K562 (cell line): ENCODE measurements around the gene BRICD5. TPM values are rescaled to one million over a fixed set of nuclear protein-coding genes. Genes with fewer than 3 reads are reported as not detected.

Experiments
- CHD4 ChIP-seq: fragments of 200-600 bp; sonication (generic); IDR thresholded peaks from 3 replicates; pipeline ENCODE4 v1.6.1; 2012; ENCODE audit warnings: low read depth, mild to moderate bottlenecking, mixed read lengths, low read length, inconsistent platforms; ENCODE audit not compliant: insufficient read depth, insufficient replicate concordance, poor library complexity, severe bottlenecking
- CTCF ChIP-seq, 3 experiments: IDR thresholded peaks in 2 of 3; conservative IDR thresholded peaks in 1 of 3; 2 replicates each; pipeline ENCODE4 v1.5.1; 2011 to 2012; ENCODE audit warnings: low read length in 3 of 3, mild to moderate bottlenecking in 3 of 3, control low read depth in 2 of 3, improper control_type of control experiment in 1 of 3, inconsistent platforms in 1 of 3, low read depth in 1 of 3, mixed read lengths in 1 of 3, moderate library complexity in 1 of 3; ENCODE audit not compliant: insufficient read depth in 2 of 3
- DNMT1 ChIP-seq: fragments of 450-650 bp; IDR thresholded peaks from 2 replicates; pipeline ENCODE4 v1.6.1; 2016; ENCODE audit warnings: antibody characterized with exemption, mild to moderate bottlenecking
- E2F8 ChIP-seq: fragments of 450-650 bp; IDR thresholded peaks from 2 replicates; pipeline ENCODE4 v1.7.1; 2018; ENCODE audit warnings: mild to moderate bottlenecking, low read depth; ENCODE audit not compliant: partially characterized antibody
- ESRRB ChIP-seq: fragments of 250-450 bp; sonication (Bioruptor Pico); IDR thresholded peaks from 2 replicates; pipeline ENCODE4 v1.5.0; 2020; ENCODE audit warnings: mild to moderate bottlenecking, moderate library complexity, borderline replicate concordance
- GTF2A2 ChIP-seq: IDR thresholded peaks from 2 replicates; pipeline ENCODE4 v1.6.1; 2016; ENCODE audit warnings: mild to moderate bottlenecking, missing genetic modification characterization, missing compliant biosample characterization
- HMGN3 ChIP-seq: IDR thresholded peaks from 2 replicates; pipeline ENCODE4 v1.6.1; 2011; ENCODE audit warnings: borderline replicate concordance, low read depth, mild to moderate bottlenecking, mixed read lengths, low read length; ENCODE audit not compliant: insufficient read length; ENCODE audit errors: extremely low read depth
- MED1 ChIP-seq: sonication (generic); formaldehyde crosslinking; IDR thresholded peaks from 2 replicates; pipeline ENCODE4 v1.8.1; 2023; ENCODE audit warnings: missing genetic modification reagents, borderline replicate concordance
- POLR3A ChIP-seq: IDR thresholded peaks from 2 replicates; pipeline ENCODE4 v1.6.1; 2011; ENCODE audit warnings: borderline replicate concordance, mild to moderate bottlenecking, moderate library complexity; ENCODE audit not compliant: insufficient read length, insufficient read depth; ENCODE audit errors: extremely low read depth
- PRMT5 ChIP-seq: sonication (generic); formaldehyde crosslinking; IDR thresholded peaks from 2 replicates; pipeline ENCODE4 v1.5.0; 2020; ENCODE audit warnings: missing genetic modification reagents
- PURB ChIP-seq: sonication (generic); formaldehyde crosslinking; IDR thresholded peaks from 2 replicates; pipeline ENCODE4 v1.9.0; 2021; ENCODE audit warnings: low read depth, mild to moderate bottlenecking, missing genetic modification reagents
- PYGO2 ChIP-seq: fragments of 450-650 bp; IDR thresholded peaks from 2 replicates; pipeline ENCODE4 v1.6.1; 2016; ENCODE audit warnings: mild to moderate bottlenecking, missing genetic modification characterization, moderate library complexity, missing compliant biosample characterization
- SAP30 ChIP-seq: fragments of 200-600 bp; sonication (generic); IDR thresholded peaks from 2 replicates; pipeline ENCODE4 v1.6.1; 2012; ENCODE audit warnings: borderline replicate concordance, low read depth, mild to moderate bottlenecking, moderate library complexity, low read length, control low read depth, inconsistent platforms; ENCODE audit not compliant: insufficient read depth, poor library complexity, severe bottlenecking
- TARDBP ChIP-seq: fragments of 450-650 bp; IDR thresholded peaks from 2 replicates; pipeline ENCODE4 v1.6.1; 2016
- TBL1XR1 ChIP-seq, 2 experiments: IDR thresholded peaks; 2 replicates each; pipeline ENCODE4 v1.6.1; 2012; ENCODE audit warnings: improper control_type of control experiment in 2 of 2, low read length in 2 of 2, mild to moderate bottlenecking in 1 of 2
- ZMIZ1 ChIP-seq, 2 experiments: fragments of 150-350 bp in 1 of 2; IDR thresholded peaks; 2 replicates each; pipeline ENCODE4 v1.6.1; 2012 to 2016; ENCODE audit warnings: low read depth in 2 of 2, low read length in 2 of 2, mild to moderate bottlenecking in 1 of 2, moderate library complexity in 1 of 2
- ZNF507 ChIP-seq: conservative IDR thresholded peaks from 2 replicates; pipeline ENCODE4 v1.6.1; 2017; ENCODE audit warnings: missing genetic modification characterization, missing compliant biosample characterization
- ZNF668 ChIP-seq: fragments of 250-450 bp; sonication (Bioruptor Pico); IDR thresholded peaks from 2 replicates; pipeline ENCODE4 v1.8.0; 2022; ENCODE audit warnings: mild to moderate bottlenecking, inconsistent platforms
- ZNF696 ChIP-seq: fragments of 250-450 bp; sonication (Bioruptor Pico); conservative IDR thresholded peaks from 2 replicates; pipeline ENCODE4 v1.4.0; 2020; ENCODE audit warnings: mild to moderate bottlenecking, moderate library complexity
- polyA plus RNA-seq, 8 experiments: library from polyadenylated mRNA; depleted of rRNA in 4 of 8; stranded (reverse) in 5 of 8; unstranded in 3 of 8; fragments of >200 nt; fragmentation: Nextera tagmentation in 2 of 8; fragmentation: Illumina TruSeq in 1 of 8; extraction: Ambion mirVana in 2 of 8; extraction: Trizol in 1 of 8; gene quantifications; 2 replicates each; pipeline versions ENCODE4 v1.2.1 to v1.2.3, GENCODE V29; 2011 to 2014; ENCODE audit warnings: inconsistent platforms in 1 of 8, missing spikeins in 1 of 8
- total RNA-seq, 7 experiments: library from RNA; depleted of rRNA in 6 of 7; stranded (reverse); fragments of >200 nt in 6 of 7; fragmentation: Illumina TruSeq in 2 of 7; extraction: Trizol in 2 of 7; gene quantifications; 2 replicates each; pipeline versions ENCODE4 v1.2.1 to v1.2.3, GENCODE V29; 2011 to 2021; ENCODE audit warnings: low replicate concordance in 1 of 7

The BRICD5 gene
- total and polyA plus RNA-seq, 9 of the 15 experiments (the other 6 are each of a cell fraction or from before 2014, with no cell fraction given), result 0.24 to 15.1 (median 2.4) TPM; not detected in 1

GRCh38 chr16:2209258-2210008 lies 1.2 kb downstream of the BRICD5 start (continued):
- TF ChIP-seq ZMIZ1 (IDR thresholded peaks at IDR 0.05; ENCODE audit: low read depth in 2 of 2, low read length in 2 of 2) (no peak), DNMT1 (no peak), POLR3A (no peak), PURB (CRISPR knock-in tag) (no peak), ESRRB (CRISPR knock-in tag) (no peak), ZNF668 (no peak), PYGO2 (tag) (no peak), TBL1XR1 (IDR thresholded peaks at IDR 0.05; ENCODE audit: low read length in 2 of 2) (no peak), GTF2A2 (no peak), PRMT5 (CRISPR knock-in tag) (no peak), TARDBP (no peak), ZNF507 (tag) (no peak), E2F8 (no peak), CTCF (IDR thresholded peaks at IDR 0.05 in 2 of 3, conservative IDR thresholded peaks at IDR 0.05 in 1 of 3; ENCODE audit: insufficient read depth in 2 of 3, low read depth in 1 of 3, low read length in 3 of 3) (no peak), CHD4 (no peak), SAP30 (no peak), HMGN3 (no peak), MED1 (CRISPR knock-in tag) (no peak), ZNF696 (CRISPR knock-in tag) (no peak)
